Activated effector memory CD4-positive, alpha-beta T cell treated with Interleukin-2 at 50 U/mL for 16 hours (primary cell): Measurements from ENCODE around the gene TMEM123.

ENCODE experiments used
- DNase-seq: peaks from one replicate; pipeline ENCODE4 v3.0.0-alpha.2; 2020

The TMEM123 gene

GRCh38 chr11:102357116-102357515, 95.4 kb downstream of the TMEM123 start:
- no peak for DNase-seq

GRCh38 chr11:102347462-102348370, 104.8 kb downstream of the TMEM123 start:
- no peak for DNase-seq

DNA sequence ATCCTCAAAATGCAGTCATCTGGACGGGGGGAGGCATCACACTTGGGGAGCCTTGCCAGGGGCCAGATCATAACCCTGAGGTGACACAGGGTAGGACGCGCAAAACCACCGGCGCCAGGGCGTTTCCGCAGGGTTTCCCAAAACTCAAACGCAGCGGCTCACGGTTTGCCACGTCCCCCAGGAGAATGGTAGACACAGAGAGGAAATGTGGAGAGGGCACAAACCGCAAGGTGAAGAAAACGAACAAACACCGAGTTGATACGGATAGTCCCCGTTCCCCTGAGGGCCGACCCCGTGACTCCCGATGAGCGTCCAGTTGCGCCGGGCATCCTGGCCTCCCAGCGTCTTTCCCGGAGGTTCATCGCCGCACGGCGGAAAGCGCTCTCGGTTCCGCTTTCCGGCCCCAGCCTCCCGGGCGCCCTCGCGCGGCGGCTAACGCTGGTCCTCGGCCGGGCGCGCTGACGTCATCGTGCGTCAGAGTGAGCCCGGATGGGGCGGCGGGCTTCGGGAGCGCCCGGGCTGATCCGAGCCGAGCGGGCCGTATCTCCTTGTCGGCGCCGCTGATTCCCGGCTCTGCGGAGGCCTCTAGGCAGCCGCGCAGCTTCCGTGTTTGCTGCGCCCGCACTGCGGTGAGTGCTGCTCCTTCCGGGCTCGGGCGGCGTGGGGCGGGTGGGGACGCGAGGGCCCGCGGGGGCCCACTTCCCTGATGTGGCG, 105.7 kb downstream of the TMEM123 start, which contains the start of gene BIRC2:
Gene BIRC2, plus strand, starts transcription at position 467 of the 714 bp plus-strand sequence. CDS start 2,641 bp downstream, outside the sequence.
- DNase-seq, result peak; percentile 92

DNA sequence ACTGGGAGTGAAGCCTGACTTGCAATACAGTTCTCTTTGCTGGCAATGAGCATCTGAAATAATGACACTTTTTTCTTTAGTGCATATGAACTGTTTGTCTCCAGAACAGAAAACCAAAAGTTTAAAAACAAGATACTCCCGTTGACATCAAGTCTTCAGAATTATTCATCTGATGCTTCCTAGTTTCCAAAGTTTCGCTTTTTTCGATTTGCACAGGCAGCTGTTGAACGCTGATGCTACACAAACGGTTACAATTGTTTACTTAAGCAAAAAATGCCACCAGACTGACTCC, 106.2 kb downstream of the TMEM123 start:
- no peak for DNase-seq
